ENCODE measurements around the gene MYO7B.

- TF ChIP-seq SMC3 (IDR thresholded peaks at IDR 0.05) (no peak), NPAS2 (CRISPR knock-in tag; IDR thresholded peaks at IDR 0.05; ENCODE audit: borderline replicate concordance) (no peak), KDM5A (IDR thresholded peaks at IDR 0.05) (no peak), REST (IDR thresholded peaks at IDR 0.05) (no peak), CTCF (IDR thresholded peaks at IDR 0.05) (no peak), ATOH8 (CRISPR knock-in tag; IDR thresholded peaks at IDR 0.05; ENCODE audit: low read depth) (no peak), CBX2 (IDR thresholded peaks at IDR 0.05; ENCODE audit: borderline replicate concordance, low read depth) (no peak), RARB (CRISPR knock-in tag; IDR thresholded peaks at IDR 0.05) (no peak), MYC (IDR thresholded peaks at IDR 0.05; ENCODE audit: borderline replicate concordance, low read length) (no peak), NR3C1 (IDR thresholded peaks at IDR 0.05) (no peak), EP300 (IDR thresholded peaks at IDR 0.05) (no peak)
Measured at GRCh38 chr2:127607399-127607908, 72.0 kb downstream of the MYO7B start.

All from A549 (cell line).